Astrocyte of the cerebellum (primary cell): ENCODE data around the gene PKP4.
"Not testable (repeated sequence)": the region's sequence is repeated elsewhere in the genome, so short reads cannot be mapped to it uniquely, and the experiment has no call there.

Source experiments
- DNase-seq: peaks from one replicate; pipeline ENCODE4 v3.0.0-alpha.2; 2011; ENCODE audit warnings: low read depth
- H3K4me3 ChIP-seq: 2 replicates; pipeline ENCODE4 v1.5.1; 2011; ENCODE audit warnings: mild to moderate bottlenecking, low read depth, low read length, moderate library complexity
- CTCF ChIP-seq: IDR thresholded peaks from 2 replicates; pipeline ENCODE4 v1.5.1; 2012; ENCODE audit warnings: low read length, low read depth, moderate library complexity, mild to moderate bottlenecking; ENCODE audit errors: missing control alignments
- in situ Hi-C: cut with HindIII; loops from 2 replicates; pipeline ENCODE4 v1.10.0; 2017; ENCODE audit warnings: low sequenced_read_pairs

Gene PKP4

DNA sequence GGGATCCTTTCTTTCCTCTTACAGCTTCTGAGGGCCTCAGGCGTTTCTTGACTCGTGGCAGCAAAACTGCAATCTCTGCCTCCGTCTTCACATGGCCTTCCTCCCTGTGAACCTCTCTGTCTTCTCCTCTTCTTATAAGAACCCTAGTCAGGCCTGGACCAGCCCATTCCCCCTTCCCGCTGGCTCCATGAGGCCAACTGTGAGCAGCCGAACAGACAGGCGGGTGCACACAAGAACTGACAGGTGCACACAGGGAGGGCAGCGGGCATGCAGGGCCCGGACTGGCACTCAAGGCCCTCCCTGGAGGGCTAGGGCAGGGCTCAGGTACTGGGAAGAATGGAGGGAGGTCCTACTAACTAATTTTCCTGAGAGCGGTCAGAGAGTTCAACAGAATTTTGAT lies 246.0 kb downstream of the PKP4 start:
- TF ChIP-seq CTCF = no peak
- H3K4me3 ChIP-seq = no peak overlapping the region
- in situ Hi-C loops = no loop called here
- no peak for DNase-seq

DNA sequence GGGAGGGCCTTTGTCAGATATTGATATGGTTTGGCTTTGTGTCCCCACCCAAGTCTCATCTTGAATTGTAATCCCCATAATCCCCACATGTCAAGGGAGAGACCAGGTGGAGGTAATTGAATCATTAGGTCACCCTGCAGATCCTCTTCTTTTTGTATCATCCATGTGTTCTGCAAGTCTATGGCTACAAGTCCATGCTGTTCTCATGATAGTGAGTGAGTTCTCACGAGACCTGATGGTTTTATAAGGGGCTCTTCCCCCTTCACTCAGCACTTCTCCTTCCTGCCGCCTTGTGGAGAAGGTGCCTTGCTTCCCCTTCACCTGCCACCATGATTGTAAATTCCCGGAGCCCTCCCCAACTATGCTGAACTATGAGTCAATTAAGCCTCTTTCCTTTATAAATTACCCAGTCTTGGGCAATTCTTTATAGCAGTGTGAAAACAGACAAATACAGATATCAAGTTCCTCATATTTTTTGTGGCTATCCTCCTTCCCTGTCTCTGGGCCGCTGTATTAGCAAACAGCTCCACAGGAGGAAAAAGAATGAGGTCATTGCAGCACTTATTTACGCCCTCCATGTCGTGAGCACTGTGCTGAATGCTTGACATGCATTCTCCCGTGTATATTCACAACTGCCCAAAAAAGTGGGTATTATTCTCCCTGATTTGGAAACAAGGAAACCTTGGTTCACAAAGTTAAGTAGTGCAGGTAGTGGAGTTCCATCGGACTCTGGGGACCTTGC lies 248.1 kb downstream of the PKP4 start:
- in situ Hi-C loops, DNase-seq, H3K4me3 ChIP-seq: not testable (repeated sequence)

GRCh38 chr2:158712791-158713522 lies 256.2 kb downstream of the PKP4 start:
- no peak overlapping the region for H3K4me3 ChIP-seq
- in situ Hi-C loops = no loop called here
- DNase-seq = no peak
- TF ChIP-seq CTCF = no peak

- in situ Hi-C loops = no loop called here
- no peak overlapping the region for H3K4me3 ChIP-seq
- DNase-seq = no peak
- no peak for TF ChIP-seq CTCF
Observed at GRCh38 chr2:158713523-158714138, 256.9 kb downstream of the PKP4 start.

- H3K4me3 ChIP-seq = no peak overlapping the region
- TF ChIP-seq CTCF = no peak
- in situ Hi-C loops = no loop called here
- no peak for DNase-seq
Observed at GRCh38 chr2:158714420-158714819, 257.7 kb downstream of the PKP4 start.

DNA sequence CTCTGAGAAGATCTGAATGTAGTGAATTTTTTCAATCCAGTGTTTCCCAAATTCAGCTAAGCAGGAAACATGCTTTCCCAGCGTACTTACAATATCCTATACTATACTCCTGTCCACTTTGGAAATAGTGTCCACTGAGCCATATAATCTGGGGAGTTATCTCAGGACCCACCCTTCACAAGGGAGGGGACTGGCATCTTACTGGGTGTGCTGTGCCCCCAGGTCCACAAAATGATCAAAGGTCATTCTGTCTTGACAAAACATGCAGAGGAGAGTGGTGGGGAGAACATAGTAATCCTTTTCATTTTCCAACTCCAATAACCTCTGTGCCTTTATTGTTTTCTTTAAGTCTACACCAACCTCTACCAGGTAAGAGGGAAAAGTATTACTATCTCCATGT lies 258.6 kb downstream of the PKP4 start:
- DNase-seq = no peak
- no peak for TF ChIP-seq CTCF

More for the DNA sequence above, 258.6 kb downstream of the PKP4 start:
- no peak overlapping the region for H3K4me3 ChIP-seq
- in situ Hi-C loops = no loop called here
